ENCODE results near the gene WDR46.
"Not testable (repeated sequence)": the region's sequence is repeated elsewhere in the genome, so short reads cannot be mapped to it uniquely, and the experiment has no call there.

The WDR46 gene

GRCh38 chr6:33288141-33288920 is 708 bp downstream of the WDR46 start:
- DNase-seq (ENCODE audit: low read depth) = no peak

- DNase-seq (ENCODE audit: low read depth) = no peak
These were observed 1.8 kb downstream of the WDR46 start for GRCh38 chr6:33286946-33287914.

- DNase-seq (ENCODE audit: low read depth) = not testable (repeated sequence)
These were observed 3.8 kb downstream of the WDR46 start for GRCh38 chr6:33285214-33285613.

- DNase-seq (ENCODE audit: low read depth) = no peak
These were observed 8.5 kb downstream of the WDR46 start for GRCh38 chr6:33280539-33280938.

- DNase-seq (ENCODE audit: low read depth) = peak; percentile 66
These were observed 9.0 kb downstream of the WDR46 start for GRCh38 chr6:33279971-33280511.

GRCh38 chr6:33279257-33279695 is 9.8 kb downstream of the WDR46 start:
- no peak for DNase-seq (ENCODE audit: low read depth)

- DNase-seq (ENCODE audit: low read depth) = no peak
These were observed 10.2 kb downstream of the WDR46 start for GRCh38 chr6:33278810-33279209.

- no peak for DNase-seq (ENCODE audit: low read depth)
These were observed 10.7 kb downstream of the WDR46 start for GRCh38 chr6:33278392-33278741.

- DNase-seq (ENCODE audit: low read depth) = no peak
These were observed 11.2 kb downstream of the WDR46 start for GRCh38 chr6:33277663-33278391.

GRCh38 chr6:33276864-33277662 is 12.0 kb downstream of the WDR46 start, which contains the start of gene B3GALT4:
Gene B3GALT4 (plus strand): TSS chr6:33277123. CDS start chr6:33277420, 297 bp downstream.
- DNase-seq (ENCODE audit: low read depth) = peak; percentile 79

GRCh38 chr6:33276581-33276863 is 12.5 kb downstream of the WDR46 start:
- no peak for DNase-seq (ENCODE audit: low read depth)

- not testable (repeated sequence) for DNase-seq (ENCODE audit: low read depth)
These were observed 13.1 kb downstream of the WDR46 start for GRCh38 chr6:33275795-33276580.

- no peak for DNase-seq (ENCODE audit: low read depth)
These were observed 14.8 kb downstream of the WDR46 start for GRCh38 chr6:33273924-33274902.

GRCh38 chr6:33273129-33273923 is 15.7 kb downstream of the WDR46 start:
- DNase-seq (ENCODE audit: low read depth) = no peak

- DNase-seq (ENCODE audit: low read depth) = no peak
These were observed 16.5 kb downstream of the WDR46 start for GRCh38 chr6:33272275-33273128.

GRCh38 chr6:33271468-33272274 is 17.4 kb downstream of the WDR46 start, which contains the start of the genes RPS18 and VPS52:
Gene RPS18 (plus strand): TSS chr6:33272075. CDS start chr6:33272120, 45 bp downstream.
Gene VPS52 (minus strand): TSS chr6:33271876. CDS start chr6:33271675, 201 bp downstream.
- DNase-seq (ENCODE audit: low read depth) = peak; percentile 99
